HCT116 (cell line): ENCODE measurements around the gene NOP53. TPM values are rescaled to one million over a fixed set of nuclear protein-coding genes. Genes with fewer than 3 reads are reported as not detected.
A peak's percentile ranks its signal among the peaks of the same experiment; 100 is the strongest.

ENCODE experiments used
- ATAC-seq: fragments of 200-7000 bp; cut with Tn5 transposase; 2 replicates; pipeline ENCODE4 v1.9.1; 2020; ENCODE audit warnings: mild to moderate bottlenecking, moderate library complexity
- BruUV-seq: library from RNA; stranded (reverse); fragments of 400-500 nt; replicated peaks from 2 replicates; lab custom pipeline; 2021; lab: Mats Ljungman, UMichigan
- CTCF ChIA-PET: fragments of 300-600 bp; sonication (Branson Sonifier 250); formaldehyde crosslinking; loops from one replicate; lab custom pipeline; 2021; ENCODE audit warnings: antibody characterized with exemption; lab: Charles Lee
- POLR2A ChIA-PET: fragments of 300-600, 350-600 bp; sonication (Branson Sonifier 250); formaldehyde crosslinking; loops from one replicate; lab custom pipeline; 2021; ENCODE audit warnings: antibody characterized with exemption; lab: Charles Lee
- RAD21 ChIA-PET, 2 experiments: fragments of 300-600 bp; sonication (Branson Sonifier 250); formaldehyde crosslinking; loops; one replicate each; lab custom pipeline; 2023; ENCODE audit warnings: low total read pairs in 2 of 2; ENCODE audit not compliant: uncharacterized antibody in 2 of 2, unreplicated experiment in 2 of 2, low non-redundant PET in 1 of 2; lab: Charles Lee
- DNase-seq: peaks from one replicate; pipeline ENCODE4 v3.0.0-alpha.2; 2010; ENCODE audit warnings: low read depth, low spot score
- H2AFZ ChIP-seq: fragments of 200-600 bp; shearing (Covaris generic), sonication (generic); 2 replicates; pipeline ENCODE4 v1.6.1; 2017; ENCODE audit warnings: low read depth, mixed run types, mixed read lengths, antibody characterized with exemption, low read length; ENCODE audit not compliant: poor library complexity, severe bottlenecking
- H3K27ac ChIP-seq: 2 replicates; pipeline ENCODE4 v1.5.1; 2012; ENCODE audit warnings: low read depth, low read length
- H3K27me3 ChIP-seq: fragments of 200-600 bp; sonication (generic); 2 replicates; pipeline ENCODE4 v1.6.1; 2016; ENCODE audit warnings: mixed run types, low read length, mixed read lengths; ENCODE audit not compliant: insufficient read depth
- H3K36me3 ChIP-seq, 2 experiments: fragments of 200-500 bp in 1 of 2; fragments of 200-600 bp in 1 of 2; sonication (Bioruptor generic) in 1 of 2; sonication (generic) in 1 of 2; 2 replicates each; pipeline versions ENCODE4 v1.5.1 to v1.6.1; 2014 to 2016; ENCODE audit warnings: low read length in 2 of 2, inconsistent platforms in 1 of 2, mixed read lengths in 1 of 2, mixed run types in 1 of 2; ENCODE audit not compliant: insufficient read depth in 2 of 2, control insufficient read depth in 1 of 2
- H3K4me1 ChIP-seq, 2 experiments: fragments of 200-600 bp in 1 of 2; sonication (generic) in 1 of 2; 2 replicates each; pipeline versions ENCODE4 v1.5.1 to v1.6.1; 2012 to 2017; ENCODE audit warnings: low read length in 2 of 2, inconsistent platforms in 1 of 2, mild to moderate bottlenecking in 1 of 2, mixed read lengths in 1 of 2, mixed run types in 1 of 2, moderate library complexity in 1 of 2; ENCODE audit not compliant: insufficient read depth in 2 of 2, control insufficient read depth in 1 of 2
- H3K4me2 ChIP-seq: fragments of 200-600 bp; sonication (generic); 2 replicates; pipeline ENCODE4 v1.6.1; 2017; ENCODE audit warnings: mixed run types, low read length, mixed read lengths
- H3K4me3 ChIP-seq, 2 experiments: fragments of 200-600 bp in 1 of 2; sonication (generic) in 1 of 2; replicated peaks in 1 of 2; 2 replicates each; pipeline ENCODE4 v1.5.1; 2011 to 2016; ENCODE audit warnings: low read length in 2 of 2, control low read depth in 1 of 2, low read depth in 1 of 2, mild to moderate bottlenecking in 1 of 2, mixed read lengths in 1 of 2, mixed run types in 1 of 2
- H3K79me2 ChIP-seq: fragments of 200-600 bp; sonication (generic); 2 replicates; pipeline ENCODE4 v1.6.1; 2017; ENCODE audit warnings: mild to moderate bottlenecking, mixed run types, low read length, moderate library complexity, mixed read lengths; ENCODE audit not compliant: insufficient read depth
- H3K9ac ChIP-seq: fragments of 200-600 bp; sonication (generic); 2 replicates; pipeline ENCODE4 v1.6.1; 2016; ENCODE audit warnings: low read length, mixed read lengths
- H3K9me2 ChIP-seq: fragments of 200-600 bp; sonication (generic), shearing (Covaris generic); 2 replicates; pipeline ENCODE4 v1.6.1; 2017; ENCODE audit warnings: mixed run types, mild to moderate bottlenecking, moderate library complexity; ENCODE audit not compliant: insufficient read depth
- H3K9me3 ChIP-seq, 2 experiments: fragments of 200-500 bp in 1 of 2; fragments of 200-600 bp in 1 of 2; sonication (Bioruptor generic) in 1 of 2; sonication (generic) in 1 of 2; 2 replicates each; pipeline ENCODE4 v1.6.1; 2014 to 2017; ENCODE audit warnings: low read length in 2 of 2, mixed read lengths in 2 of 2, inconsistent platforms in 1 of 2, low read depth in 1 of 2, mild to moderate bottlenecking in 1 of 2, mixed run types in 1 of 2, moderate library complexity in 1 of 2; ENCODE audit not compliant: control insufficient read depth in 1 of 2, insufficient read depth in 1 of 2
- H4K20me1 ChIP-seq: fragments of 200-600 bp; sonication (generic), shearing (Covaris generic); 2 replicates; pipeline ENCODE4 v1.6.1; 2017; ENCODE audit warnings: mixed run types, mild to moderate bottlenecking, moderate library complexity; ENCODE audit not compliant: insufficient read depth
- CBX3 ChIP-seq: IDR thresholded peaks from 2 replicates; pipeline ENCODE4 v1.6.1; 2012; ENCODE audit warnings: low read depth
- CEBPB ChIP-seq: IDR thresholded peaks from 2 replicates; pipeline ENCODE4 v1.6.1; 2012; ENCODE audit warnings: low read depth
- CTCF ChIP-seq, 3 experiments: fragments of 200-600 bp in 1 of 3; sonication (generic) in 1 of 3; IDR thresholded peaks in 2 of 3; conservative IDR thresholded peaks in 1 of 3; 2 replicates each; pipeline ENCODE4 v1.5.1; 2012 to 2017; ENCODE audit warnings: low read depth in 2 of 3, low read length in 2 of 3, antibody characterized with exemption in 1 of 3, borderline replicate concordance in 1 of 3, control low read depth in 1 of 3, mild to moderate bottlenecking in 1 of 3, mixed read lengths in 1 of 3, mixed run types in 1 of 3, moderate library complexity in 1 of 3; ENCODE audit not compliant: insufficient read depth in 1 of 3
- EZH2 ChIP-seq: fragments of 200-600 bp; sonication (generic); IDR thresholded peaks from 2 replicates; pipeline ENCODE4 v1.6.1; 2017; ENCODE audit warnings: antibody characterized with exemption, mixed run types
- FOSL1 ChIP-seq: IDR thresholded peaks from 2 replicates; pipeline ENCODE4 v1.6.1; 2012; ENCODE audit warnings: low read depth
- JUND ChIP-seq: IDR thresholded peaks from 2 replicates; pipeline ENCODE4 v1.6.1; 2012
- MAX ChIP-seq: IDR thresholded peaks from 2 replicates; pipeline ENCODE4 v1.6.1; 2012
- POLR2A ChIP-seq: IDR thresholded peaks from 2 replicates; pipeline ENCODE4 v1.7.0; 2011; ENCODE audit warnings: borderline replicate concordance; ENCODE audit not compliant: insufficient read depth, insufficient read length; ENCODE audit errors: extremely low read depth
- POLR2AphosphoS5 ChIP-seq: IDR thresholded peaks from 2 replicates; pipeline ENCODE4 v1.6.1; 2011; ENCODE audit warnings: mild to moderate bottlenecking, low read depth, low read length, moderate library complexity
- RAD21 ChIP-seq: IDR thresholded peaks from 2 replicates; pipeline ENCODE4 v1.6.1; 2012; ENCODE audit warnings: low read depth, mild to moderate bottlenecking
- REST ChIP-seq: IDR thresholded peaks from 2 replicates; pipeline ENCODE4 v1.6.1; 2012; ENCODE audit warnings: low read depth
- SIN3A ChIP-seq: IDR thresholded peaks from 2 replicates; pipeline ENCODE4 v1.6.1; 2012; ENCODE audit warnings: low read depth
- SP1 ChIP-seq: IDR thresholded peaks from 2 replicates; pipeline ENCODE4 v1.6.1; 2012; ENCODE audit warnings: low read depth
- SRF ChIP-seq: IDR thresholded peaks from 2 replicates; pipeline ENCODE4 v1.6.1; 2012; ENCODE audit warnings: low read depth
- TCF7L2 ChIP-seq: IDR thresholded peaks from 2 replicates; pipeline ENCODE4 v1.7.0; 2011; ENCODE audit warnings: borderline replicate concordance, inconsistent platforms; ENCODE audit not compliant: insufficient read depth, insufficient read length; ENCODE audit errors: extremely low read depth
- YY1 ChIP-seq: IDR thresholded peaks from 2 replicates; pipeline ENCODE4 v1.6.1; 2011; ENCODE audit warnings: low read length, low read depth, moderate library complexity, mild to moderate bottlenecking; ENCODE audit not compliant: insufficient replicate concordance; ENCODE audit errors: extremely low read depth
- ZBTB33 ChIP-seq: IDR thresholded peaks from 2 replicates; pipeline ENCODE4 v1.6.1; 2011; ENCODE audit warnings: mild to moderate bottlenecking, low read length, moderate library complexity; ENCODE audit not compliant: insufficient replicate concordance; ENCODE audit errors: extremely low read depth
- ZFX ChIP-seq: fragments of 450-650 bp; IDR thresholded peaks from 2 replicates; pipeline ENCODE4 v1.6.1; 2017
- intact Hi-C: fragments of 100-400 bp; cut with micrococcal nuclease; formaldehyde crosslinking; loops from 2 replicates; pipeline ENCODE4 v1.10.0; 2022
- total RNA-seq: library from RNA; stranded (reverse); gene quantifications from one replicate; pipeline ENCODE4 v1.2.1, GENCODE V29; 2021; ENCODE audit not compliant: unreplicated experiment

The NOP53 gene
- total RNA-seq, 1 experiment from 2014 or later = 322 TPM

GRCh38 chr19:47765523-47766358 is 20.4 kb downstream of the NOP53 start:
- no peaks in the 10 kb centered on the region for H4K20me1 ChIP-seq
- no peak overlapping the region for H2AFZ ChIP-seq
- H3K27ac ChIP-seq = no peak overlapping the region
- peaks cover 3 to 7% of the 10 kb centered on the region in 2 experiments; a peak in 1 of 4 replicates for H3K4me1 ChIP-seq
- POLR2A ChIA-PET = interaction anchor here (1.1 to 1.5 kb wide), 2 partner anchors 10 to 12 kb away, joined by 5 read pairs; partner anchors contain the start of gene SELENOW
- TF ChIP-seq POLR2A (no peak), ZBTB33 (no peak), SP1 (no peak), MAX (no peak), TCF7L2 (no peak), CEBPB (no peak), CBX3 (no peak), CTCF (IDR thresholded peaks at IDR 0.05 in 2 of 3, conservative IDR thresholded peaks at IDR 0.05 in 1 of 3; ENCODE audit: borderline replicate concordance in 1 of 3, insufficient read depth in 1 of 3, low read depth in 2 of 3, low read length in 2 of 3) (peak; percentile 71 to 91 (median 89)), FOSL1 (no peak), SIN3A (no peak), POLR2AphosphoS5 (no peak), YY1 (peak; percentile 19), REST (no peak), EZH2 (no peak), RAD21 (peak; percentile 82), SRF (no peak), ZFX (no peak), JUND (no peak)
- TF ChIP-seq, all 23 proteins: peak for 3
- peak overlapping the region; percentile 12 for H3K4me2 ChIP-seq
- no peaks in the 10 kb centered on the region for H3K79me2 ChIP-seq
- no peaks in the 10 kb centered on the region for H3K27me3 ChIP-seq
- ChIA-PET CTCF (interaction anchor here (0.6 to 2.7 kb wide), 13 partner anchors 9 to 103 kb away, joined by 3 to 16 read pairs (median 4); partner anchors contain the start of gene NOP53), RAD21 (no interaction called here)
- no peaks in the 10 kb centered on the region for H3K36me3 ChIP-seq
- BruUV-seq = no TSS peak
- no peaks in the 10 kb centered on the region for H3K9me3 ChIP-seq
- H3K9ac ChIP-seq = no peak overlapping the region
- intact Hi-C loops = loop anchor here (1.0 kb wide), 1 partner anchor 23 kb away; no protein-coding TSS in a partner anchor
- DNase-seq = no peak
- no peak overlapping the region for H3K4me3 ChIP-seq
- no peaks in the 10 kb centered on the region for H3K9me2 ChIP-seq
- peak; percentile 88 for ATAC-seq
